Kidney tubule cell (primary cell): Measurements from ENCODE around the gene PALD1.

Source experiments
- DNase-seq: peaks from one replicate; pipeline ENCODE4 v3.0.0-alpha.2; 2018; ENCODE audit warnings: low spot score

PALD1 gene

GRCh38 chr10:70537398-70538194 lies 59.0 kb downstream of the PALD1 start:
- peak; percentile 42 for DNase-seq

GRCh38 chr10:70538195-70538520 lies 59.6 kb downstream of the PALD1 start:
- DNase-seq: no peak

DNA sequence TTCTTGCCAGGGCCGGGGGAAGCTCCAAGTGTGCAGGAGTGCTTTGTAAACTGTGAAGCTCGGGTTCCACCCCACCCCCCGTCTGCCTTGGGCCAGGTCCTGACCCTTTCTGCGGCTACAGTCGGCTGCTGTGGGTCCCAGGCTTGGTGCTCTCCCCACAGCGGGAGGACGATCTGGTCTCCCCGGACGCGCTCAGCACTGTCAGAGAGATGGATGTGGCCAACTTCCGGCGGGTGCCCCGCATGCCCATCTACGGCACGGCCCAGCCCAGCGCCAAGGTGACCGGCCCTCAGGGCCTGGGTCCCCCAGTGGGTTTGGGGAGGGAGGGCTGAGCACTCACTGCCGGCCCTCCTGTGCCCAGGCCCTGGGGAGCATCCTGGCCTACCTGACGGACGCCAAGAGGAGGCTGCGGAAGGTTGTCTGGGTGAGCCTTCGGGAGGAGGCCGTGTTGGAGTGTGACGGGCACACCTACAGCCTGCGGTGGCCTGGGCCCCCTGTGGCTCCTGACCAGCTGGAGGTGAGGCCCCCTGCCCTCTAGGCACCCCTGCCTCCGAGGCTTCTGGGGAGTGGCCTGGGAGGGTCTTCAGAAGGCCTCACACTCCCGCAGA lies 60.3 kb downstream of the PALD1 start:
- no peak for DNase-seq

GRCh38 chr10:70539471-70539870 lies 60.9 kb downstream of the PALD1 start:
- no peak for DNase-seq

DNA sequence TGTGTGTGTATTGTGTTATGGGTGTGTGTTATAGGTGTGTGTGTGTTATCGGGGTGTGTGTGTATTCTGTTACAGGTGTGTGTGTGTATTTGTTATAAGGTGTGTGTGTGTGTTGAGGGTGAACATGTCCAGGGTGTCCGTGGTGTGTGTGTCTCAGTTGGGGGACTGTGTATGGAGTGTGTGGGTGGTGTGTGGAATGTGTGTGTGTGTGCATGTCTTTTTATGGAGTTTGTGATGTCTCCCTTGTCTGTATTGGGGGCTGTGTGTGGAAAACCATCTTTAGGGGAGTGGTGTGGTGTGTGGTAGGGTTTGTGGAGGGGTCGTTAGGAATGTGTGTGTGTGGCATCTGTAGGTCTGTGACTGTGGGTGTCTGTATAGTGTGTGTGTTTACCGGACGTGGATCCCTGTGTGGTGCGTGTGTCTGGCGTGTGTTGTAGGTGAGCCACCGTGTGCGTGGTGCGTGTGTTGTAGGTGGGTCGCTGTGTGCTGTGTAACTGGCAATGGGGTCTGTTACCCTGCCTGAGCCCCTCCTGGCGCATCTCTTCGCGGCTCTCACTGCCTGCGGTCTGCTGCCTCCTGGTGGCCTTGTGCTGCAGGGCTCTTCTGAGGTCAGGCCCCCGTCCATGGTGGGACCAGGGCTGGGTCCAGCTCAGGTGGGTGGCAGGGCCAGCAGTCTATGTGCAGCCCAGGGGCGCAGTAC lies 61.7 kb downstream of the PALD1 start:
- no peak for DNase-seq

- no peak for DNase-seq
Observed at GRCh38 chr10:70540789-70541360, 62.3 kb downstream of the PALD1 start.

GRCh38 chr10:70541736-70542564 lies 63.4 kb downstream of the PALD1 start:
- peak; percentile 28 for DNase-seq

DNA sequence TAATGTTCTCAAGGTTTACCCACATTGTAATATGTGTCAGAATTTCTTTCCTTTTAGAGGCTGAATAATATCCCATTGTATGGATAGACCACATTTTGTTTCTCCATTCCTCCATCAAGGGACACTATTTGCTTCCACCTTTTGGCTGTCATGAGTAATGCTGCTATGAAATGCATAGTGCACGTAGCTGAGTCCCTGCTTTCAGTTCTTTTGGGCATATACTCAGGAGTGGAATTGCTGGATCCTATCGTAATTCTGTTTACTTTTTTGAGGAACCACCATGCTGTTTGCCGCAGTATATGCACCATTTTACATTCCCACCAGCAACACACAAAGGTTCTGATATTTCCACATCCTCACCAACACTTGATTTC lies 64.0 kb downstream of the PALD1 start:
- no peak for DNase-seq

DNA sequence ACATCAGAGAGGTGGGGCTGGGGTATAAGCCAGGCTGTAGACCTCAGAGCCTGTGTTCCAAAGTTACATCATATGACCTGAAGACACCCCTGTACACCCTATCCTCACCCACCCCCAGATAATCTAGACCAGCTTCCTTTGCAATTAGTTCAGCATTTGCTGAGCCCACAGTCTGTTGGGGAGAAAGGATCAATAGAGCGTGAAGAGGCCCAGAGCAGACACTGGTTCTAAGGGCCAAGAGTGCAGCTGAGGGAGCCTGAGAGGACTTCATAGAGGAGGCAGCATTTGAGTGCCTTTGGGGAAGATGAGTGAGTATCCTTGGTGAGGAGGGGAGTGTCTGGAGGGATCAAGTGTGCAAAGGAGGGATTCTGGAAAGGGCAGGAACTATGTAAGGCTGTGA lies 65.3 kb downstream of the PALD1 start:
- DNase-seq: no peak

GRCh38 chr10:70544431-70545340 lies 66.1 kb downstream of the PALD1 start:
- no peak for DNase-seq

GRCh38 chr10:70546584-70546983 lies 68.0 kb downstream of the PALD1 start:
- no peak for DNase-seq

GRCh38 chr10:70549351-70549961 lies 70.9 kb downstream of the PALD1 start:
- DNase-seq: no peak

- peak; percentile 64 for DNase-seq
Observed at GRCh38 chr10:70549962-70550458, 71.4 kb downstream of the PALD1 start.

- DNase-seq: no peak
Observed at GRCh38 chr10:70550459-70550858, 71.9 kb downstream of the PALD1 start.

GRCh38 chr10:70551466-70551865 lies 72.9 kb downstream of the PALD1 start:
- DNase-seq: no peak

DNA sequence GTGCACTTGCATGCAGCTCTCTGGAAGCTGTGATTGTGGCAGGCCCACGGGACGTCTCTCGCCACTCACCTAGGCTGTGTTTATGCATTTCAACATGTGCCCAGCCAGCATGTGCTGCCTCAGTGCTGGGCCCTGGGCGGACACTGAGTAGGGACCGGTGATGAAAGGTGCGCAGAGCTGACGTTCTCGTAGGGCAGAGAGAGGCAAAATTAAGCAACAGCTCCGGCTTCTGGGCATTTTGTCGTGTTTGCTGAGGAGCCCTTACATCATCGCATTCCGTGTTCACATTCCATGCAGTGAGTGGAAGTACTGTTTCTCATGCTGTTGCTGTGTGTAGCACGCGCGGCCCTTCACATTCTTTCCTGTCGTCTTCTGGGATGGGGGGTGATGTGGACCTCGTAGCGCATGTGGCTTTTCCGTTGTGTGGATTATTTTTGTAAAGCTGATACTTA lies 73.4 kb downstream of the PALD1 start:
- DNase-seq: peak; percentile 75

- no peak for DNase-seq
Observed at GRCh38 chr10:70552586-70552985, 74.0 kb downstream of the PALD1 start.

DNA sequence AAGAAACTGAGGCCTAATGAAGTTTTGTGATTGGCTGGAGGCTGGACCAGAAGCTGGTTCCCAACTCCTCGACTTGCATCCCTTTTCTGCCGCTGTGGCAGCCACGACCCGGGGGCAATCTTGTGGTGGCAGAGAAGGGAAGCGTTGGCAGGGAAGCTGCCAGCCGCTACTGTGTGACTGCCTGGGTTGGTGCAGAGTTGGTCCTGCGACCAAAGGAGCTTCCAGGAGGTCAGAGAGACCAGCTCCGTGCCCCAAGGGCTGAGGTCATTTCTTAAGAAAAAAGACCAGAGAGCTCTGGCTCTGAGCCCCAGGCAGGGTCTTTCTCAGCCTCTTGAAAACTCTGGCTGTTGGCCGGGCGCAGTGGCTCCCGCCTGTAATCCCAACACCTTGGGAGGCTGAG lies 76.8 kb downstream of the PALD1 start:
- no peak for DNase-seq

DNA sequence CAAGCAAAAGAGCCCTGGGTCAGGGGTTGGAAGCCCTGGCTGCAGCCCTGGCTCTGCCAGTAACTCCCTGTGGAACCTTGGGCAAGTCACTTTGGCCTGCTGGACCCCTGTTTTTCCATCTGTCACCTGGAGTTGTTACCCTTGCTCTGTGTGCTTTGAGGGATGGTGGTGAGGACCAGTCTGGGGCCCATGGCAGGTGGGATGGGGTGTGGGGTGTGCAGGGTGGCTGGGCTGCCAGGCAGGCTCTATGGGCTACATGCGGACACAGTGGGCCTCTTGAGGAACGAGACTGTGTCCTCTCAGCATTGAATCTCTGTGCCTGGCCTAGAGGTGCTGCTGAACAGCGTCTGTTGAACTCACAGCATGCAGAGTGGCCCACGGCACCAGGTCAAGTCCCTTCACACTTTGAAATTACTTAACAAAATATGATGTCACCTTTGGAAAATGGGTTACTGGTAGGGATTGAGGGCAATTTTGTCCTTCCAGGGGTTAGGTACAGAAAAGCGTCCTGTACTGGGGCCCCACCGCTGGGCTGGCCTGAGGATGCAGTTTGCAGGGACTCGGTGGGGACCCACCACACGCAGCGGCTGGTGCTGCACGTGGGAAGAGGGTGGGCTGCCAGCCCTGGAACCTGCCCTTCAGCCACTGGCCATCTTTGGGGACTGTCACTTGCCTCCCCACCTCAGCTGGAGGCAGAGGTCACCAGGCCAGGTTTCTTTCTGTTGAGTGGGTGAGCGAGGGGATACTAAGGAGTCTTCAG lies 78.7 kb downstream of the PALD1 start:
- DNase-seq: no peak

GRCh38 chr10:70557876-70558275 lies 79.3 kb downstream of the PALD1 start:
- DNase-seq: peak; percentile 30
